ENCODE data around the gene SLC32A1. TPM values are rescaled to one million over a fixed set of nuclear protein-coding genes. Genes with fewer than 3 reads are reported as not detected.

The SLC32A1 gene
- total RNA-seq, 1 donor, result not detected

DNA sequence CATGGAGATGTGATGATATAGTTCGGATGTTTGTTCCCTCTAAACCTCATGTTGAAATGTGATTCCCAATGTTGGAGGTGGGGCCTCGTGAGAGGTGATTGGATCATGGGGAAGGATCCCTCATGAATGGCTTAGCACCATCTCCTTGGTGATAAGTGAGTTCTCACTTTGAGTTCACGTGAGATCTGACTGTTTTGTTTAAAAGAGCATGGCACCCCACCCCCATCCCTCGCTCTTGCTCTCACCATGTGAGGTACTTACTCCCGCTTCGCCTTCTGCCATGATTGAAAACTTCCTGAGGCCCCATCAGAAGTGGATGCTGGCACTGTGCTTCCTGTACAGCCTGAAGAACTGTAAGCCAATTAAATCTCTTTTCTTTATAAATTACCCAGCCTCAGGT lies 10.9 kb downstream of the SLC32A1 start:
- Histone ChIP-seq H3K36me3 (ENCODE audit: insufficient read depth, low read length) (no peaks in the 10 kb centered on the region), H3K4me1 (ENCODE audit: insufficient read depth, low read length) (peaks cover 8% of the 10 kb centered on the region), H3K27me3 (ENCODE audit: insufficient read depth, low read length) (peaks cover 50% of the 10 kb centered on the region), H3K4me3 (ENCODE audit: insufficient read depth, low read length) (no peak overlapping the region), H2AFZ (ENCODE audit: low read length) (no peak overlapping the region), H3K27ac (ENCODE audit: low read depth, low read length) (no peak overlapping the region), H3K9me3 (ENCODE audit: low read depth, low read length) (no peaks in the 10 kb centered on the region), H4K20me1 (ENCODE audit: insufficient read depth, low read length) (no peaks in the 10 kb centered on the region), H3K4me2 (ENCODE audit: insufficient read depth, low read length) (no peak overlapping the region), H3K79me2 (ENCODE audit: insufficient read depth, low read length) (no peaks in the 10 kb centered on the region)
- no peak for DNase-seq (ENCODE audit: insufficient read length, low spot score, missing footprints)
- TF ChIP-seq, protein P1, sequence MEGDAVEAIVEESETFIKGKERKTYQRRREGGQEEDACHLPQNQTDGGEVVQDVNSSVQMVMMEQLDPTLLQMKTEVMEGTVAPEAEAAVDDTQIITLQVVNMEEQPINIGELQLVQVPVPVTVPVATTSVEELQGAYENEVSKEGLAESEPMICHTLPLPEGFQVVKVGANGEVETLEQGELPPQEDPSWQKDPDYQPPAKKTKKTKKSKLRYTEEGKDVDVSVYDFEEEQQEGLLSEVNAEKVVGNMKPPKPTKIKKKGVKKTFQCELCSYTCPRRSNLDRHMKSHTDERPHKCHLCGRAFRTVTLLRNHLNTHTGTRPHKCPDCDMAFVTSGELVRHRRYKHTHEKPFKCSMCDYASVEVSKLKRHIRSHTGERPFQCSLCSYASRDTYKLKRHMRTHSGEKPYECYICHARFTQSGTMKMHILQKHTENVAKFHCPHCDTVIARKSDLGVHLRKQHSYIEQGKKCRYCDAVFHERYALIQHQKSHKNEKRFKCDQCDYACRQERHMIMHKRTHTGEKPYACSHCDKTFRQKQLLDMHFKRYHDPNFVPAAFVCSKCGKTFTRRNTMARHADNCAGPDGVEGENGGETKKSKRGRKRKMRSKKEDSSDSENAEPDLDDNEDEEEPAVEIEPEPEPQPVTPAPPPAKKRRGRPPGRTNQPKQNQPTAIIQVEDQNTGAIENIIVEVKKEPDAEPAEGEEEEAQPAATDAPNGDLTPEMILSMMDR (IDR thresholded peaks at IDR 0.05; ENCODE audit: extremely low read depth, low read depth, low read length), result no peak

DNA sequence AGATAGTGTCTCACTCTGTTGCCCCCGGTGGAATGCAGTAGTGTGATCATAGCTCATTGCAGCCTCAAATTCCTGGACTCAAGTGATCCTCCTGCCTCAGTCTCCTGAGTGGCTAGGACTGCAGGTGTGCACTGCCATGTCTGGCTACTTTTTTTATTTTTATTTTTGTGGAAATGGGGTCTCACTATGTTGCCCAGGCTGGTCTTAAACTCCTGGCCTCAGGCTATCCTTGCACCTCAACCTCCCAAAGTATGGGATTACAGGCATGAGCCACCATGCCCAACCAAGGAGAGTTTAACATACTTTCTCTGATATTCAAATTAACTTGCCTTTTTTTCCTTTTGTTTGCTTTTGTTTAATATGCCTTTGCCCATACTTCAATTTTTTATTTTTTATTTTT lies 13.6 kb downstream of the SLC32A1 start:
- H3K27ac ChIP-seq (ENCODE audit: low read depth, low read length), result no peak overlapping the region
- no peaks in the 10 kb centered on the region for H3K79me2 ChIP-seq (ENCODE audit: insufficient read depth, low read length)
- H3K4me2 ChIP-seq (ENCODE audit: insufficient read depth, low read length), result no peak overlapping the region
- TF ChIP-seq, protein P1 (IDR thresholded peaks at IDR 0.05; ENCODE audit: extremely low read depth, low read depth, low read length), result no peak
- no peak for DNase-seq (ENCODE audit: insufficient read length, low spot score, missing footprints)
- H3K27me3 ChIP-seq (ENCODE audit: insufficient read depth, low read length), result peaks cover 44% of the 10 kb centered on the region
- H2AFZ ChIP-seq (ENCODE audit: low read length), result no peak overlapping the region
- H3K9me3 ChIP-seq (ENCODE audit: low read depth, low read length), result no peaks in the 10 kb centered on the region
- H3K36me3 ChIP-seq (ENCODE audit: insufficient read depth, low read length), result no peaks in the 10 kb centered on the region
- H4K20me1 ChIP-seq (ENCODE audit: insufficient read depth, low read length), result no peaks in the 10 kb centered on the region
- no peaks in the 10 kb centered on the region for H3K4me1 ChIP-seq (ENCODE audit: insufficient read depth, low read length)
- no peak overlapping the region for H3K4me3 ChIP-seq (ENCODE audit: insufficient read depth, low read length)

DNA sequence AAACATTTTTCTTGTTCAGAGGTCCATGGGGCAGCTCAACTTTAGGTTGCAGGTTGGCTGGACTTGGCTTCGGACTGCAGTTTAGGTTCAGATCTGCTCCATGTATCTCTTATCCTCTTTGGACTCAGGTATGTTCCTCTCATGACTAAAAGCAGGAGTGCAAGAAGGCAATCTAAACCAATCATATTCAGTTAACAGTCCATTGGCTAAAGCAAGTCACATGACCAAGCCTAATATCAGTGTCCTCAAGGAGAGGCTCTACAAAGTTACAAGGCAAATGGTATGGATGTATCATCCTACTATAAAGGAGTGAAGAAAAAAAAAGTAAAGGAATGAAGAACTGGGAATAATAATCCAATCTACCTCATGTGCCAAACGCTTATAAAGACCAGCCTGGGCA lies 21.5 kb downstream of the SLC32A1 start:
- no peak overlapping the region for H3K27ac ChIP-seq (ENCODE audit: low read depth, low read length)
- peaks cover 18% of the 10 kb centered on the region for H3K79me2 ChIP-seq (ENCODE audit: insufficient read depth, low read length)
- H3K4me3 ChIP-seq (ENCODE audit: insufficient read depth, low read length), result no peak overlapping the region
- peaks cover 23% of the 10 kb centered on the region for H3K27me3 ChIP-seq (ENCODE audit: insufficient read depth, low read length)
- H2AFZ ChIP-seq (ENCODE audit: low read length), result no peak overlapping the region
- H3K36me3 ChIP-seq (ENCODE audit: insufficient read depth, low read length), result no peaks in the 10 kb centered on the region
- no peak for DNase-seq (ENCODE audit: insufficient read length, low spot score, missing footprints)
- no peaks in the 10 kb centered on the region for H3K9me3 ChIP-seq (ENCODE audit: low read depth, low read length)
- peaks cover 2% of the 10 kb centered on the region for H4K20me1 ChIP-seq (ENCODE audit: insufficient read depth, low read length)
- peaks cover 12% of the 10 kb centered on the region for H3K4me1 ChIP-seq (ENCODE audit: insufficient read depth, low read length)
- TF ChIP-seq, protein P1 (IDR thresholded peaks at IDR 0.05; ENCODE audit: extremely low read depth, low read depth, low read length), result no peak
- H3K4me2 ChIP-seq (ENCODE audit: insufficient read depth, low read length), result no peak overlapping the region

DNA sequence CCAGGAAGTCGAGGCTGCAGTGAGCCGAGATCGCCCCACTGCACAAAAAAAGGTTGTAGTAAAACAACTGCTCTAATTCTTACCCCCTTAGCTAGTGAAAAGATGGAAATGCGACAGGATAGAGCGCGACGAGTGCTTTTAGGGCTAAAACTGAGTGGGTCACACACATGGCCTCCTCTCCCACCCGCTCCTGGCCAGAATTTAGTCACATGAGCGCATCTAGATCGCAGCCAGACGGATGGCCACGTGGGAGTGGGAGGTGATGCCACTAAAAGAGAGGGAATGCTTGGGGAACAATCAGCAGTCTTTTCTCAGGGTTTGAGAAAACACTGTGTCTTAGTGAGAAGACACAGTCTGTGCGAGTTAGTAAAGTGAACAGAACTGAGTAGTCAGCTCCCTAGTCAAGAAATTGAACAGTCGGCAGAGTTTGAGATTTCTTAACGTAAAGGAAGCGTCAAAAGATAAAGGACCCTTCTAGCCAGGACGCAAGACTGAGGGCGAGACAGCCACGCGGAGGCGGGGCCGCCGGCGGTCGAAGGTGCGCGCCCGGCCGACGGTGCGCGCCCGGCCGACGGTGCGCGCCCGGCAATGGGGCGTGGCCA lies 23.3 kb downstream of the SLC32A1 start:
- peaks cover 18% of the 10 kb centered on the region for H3K79me2 ChIP-seq (ENCODE audit: insufficient read depth, low read length)
- no peaks in the 10 kb centered on the region for H3K9me3 ChIP-seq (ENCODE audit: low read depth, low read length)
- H2AFZ ChIP-seq (ENCODE audit: low read length), result peak overlapping the region; percentile 84
- peak overlapping the region; percentile 97 for H3K4me2 ChIP-seq (ENCODE audit: insufficient read depth, low read length)
- H3K27ac ChIP-seq (ENCODE audit: low read depth, low read length), result no peak overlapping the region
- H3K4me3 ChIP-seq (ENCODE audit: insufficient read depth, low read length), result peak overlapping the region; percentile 85
- no peak for DNase-seq (ENCODE audit: insufficient read length, low spot score, missing footprints)
- peaks cover 2% of the 10 kb centered on the region for H4K20me1 ChIP-seq (ENCODE audit: insufficient read depth, low read length)
- TF ChIP-seq, protein P1 (IDR thresholded peaks at IDR 0.05; ENCODE audit: extremely low read depth, low read depth, low read length), result no peak
- peaks cover 12% of the 10 kb centered on the region for H3K4me1 ChIP-seq (ENCODE audit: insufficient read depth, low read length)
- peaks cover 9% of the 10 kb centered on the region for H3K36me3 ChIP-seq (ENCODE audit: insufficient read depth, low read length)
- H3K27me3 ChIP-seq (ENCODE audit: insufficient read depth, low read length), result peaks cover 7% of the 10 kb centered on the region
